HEK293 (cell line): ENCODE data around the gene NR2C2.

Experiments
- CTCF ChIA-PET: fragments of 350-600 bp; formaldehyde crosslinking; extraction: SDS; loops from one replicate; lab custom pipeline; 2021; ENCODE audit warnings: antibody characterized with exemption; lab: Yijun Ruan, JAX
- POLR2A ChIA-PET: fragments of 300-600 bp; formaldehyde crosslinking; extraction: SDS; loops from one replicate; lab custom pipeline; 2020; ENCODE audit warnings: antibody characterized with exemption, inconsistent platforms; lab: Yijun Ruan, JAX
- H3K27ac ChIP-seq: fragments of 200-500 bp; sonication (Bioruptor generic); 2 replicates; pipeline ENCODE4 v1.5.1; 2014; ENCODE audit warnings: low read depth, low read length, control low read depth, inconsistent platforms; ENCODE audit errors: extremely low read depth
- H3K36me3 ChIP-seq, 2 experiments: fragments of 200-500 bp in 1 of 2; sonication (Bioruptor generic) in 1 of 2; 1 replicate in 1 of 2; 2 replicates in 1 of 2; pipeline ENCODE4 v1.5.1; 2014 to 2017; ENCODE audit warnings: inconsistent platforms in 2 of 2, low read length in 2 of 2; ENCODE audit not compliant: control insufficient read depth in 2 of 2, insufficient read depth in 1 of 2
- H3K4me1 ChIP-seq: fragments of 200-500 bp; sonication (Bioruptor generic); 2 replicates; pipeline ENCODE4 v1.5.1; 2014; ENCODE audit warnings: mild to moderate bottlenecking, low read length, inconsistent platforms; ENCODE audit not compliant: control insufficient read depth, insufficient read depth
- H3K4me3 ChIP-seq: 2 replicates; pipeline ENCODE4 v1.5.1; 2011; ENCODE audit warnings: low read depth, mild to moderate bottlenecking, control low read depth, low read length, moderate library complexity
- H3K9me3 ChIP-seq: fragments of 200-500 bp; sonication (Bioruptor generic); 2 replicates; pipeline ENCODE4 v1.5.1; 2014; ENCODE audit warnings: low read depth, low read length, inconsistent platforms; ENCODE audit not compliant: control insufficient read depth, insufficient read depth
- ATF2 ChIP-seq: fragments of 450-650 bp; formaldehyde crosslinking; IDR thresholded peaks from 2 replicates; pipeline ENCODE4 v1.5.1; 2016; ENCODE audit warnings: missing biosample characterization, missing genetic modification characterization, low read depth
- ELK4 ChIP-seq: IDR thresholded peaks from 2 replicates; pipeline ENCODE4 v1.6.1; 2011; ENCODE audit warnings: mild to moderate bottlenecking, low read depth, low read length, borderline replicate concordance
- HOXC10 ChIP-seq: sonication (generic); formaldehyde crosslinking; IDR thresholded peaks from 2 replicates; pipeline ENCODE4 v1.8.1; 2023; ENCODE audit warnings: mild to moderate bottlenecking, missing genetic modification reagents
- KLF9 ChIP-seq: fragments of 450-650 bp; formaldehyde crosslinking; IDR thresholded peaks from 2 replicates; pipeline ENCODE4 v1.5.1; 2016; ENCODE audit warnings: missing biosample characterization, missing genetic modification characterization, low read depth
- PBX3 ChIP-seq: sonication (generic); formaldehyde crosslinking; IDR thresholded peaks from 2 replicates; pipeline ENCODE4 v1.8.1; 2022; ENCODE audit warnings: mild to moderate bottlenecking, moderate library complexity, missing genetic modification reagents
- PRDM1 ChIP-seq: fragments of 450-650 bp; formaldehyde crosslinking; IDR thresholded peaks from 2 replicates; pipeline ENCODE4; 2016; ENCODE audit warnings: missing biosample characterization, missing genetic modification characterization
- PRDM10 ChIP-seq: fragments of 450-650 bp; formaldehyde crosslinking; IDR thresholded peaks from 2 replicates; pipeline ENCODE4 v1.5.1; 2016; ENCODE audit warnings: missing biosample characterization, missing genetic modification characterization
- ZBTB49 ChIP-seq: fragments of 450-650 bp; formaldehyde crosslinking; IDR thresholded peaks from 2 replicates; pipeline ENCODE4 v1.5.1; 2016; ENCODE audit warnings: missing biosample characterization, missing genetic modification characterization, low read depth
- ZNF155 ChIP-seq: fragments of 450-650 bp; formaldehyde crosslinking; IDR thresholded peaks from 2 replicates; pipeline ENCODE4 v1.5.1; 2016; ENCODE audit warnings: missing biosample characterization, missing genetic modification characterization
- ZNF2 ChIP-seq: fragments of 450-650 bp; formaldehyde crosslinking; IDR thresholded peaks from 2 replicates; pipeline ENCODE4 v1.5.1; 2016; ENCODE audit warnings: missing biosample characterization, missing genetic modification characterization
- ZNF280C ChIP-seq: fragments of 450-650 bp; formaldehyde crosslinking; IDR thresholded peaks from 2 replicates; pipeline ENCODE4 v1.5.1; 2016; ENCODE audit warnings: missing biosample characterization, missing genetic modification characterization
- ZNF416 ChIP-seq: fragments of 450-650 bp; formaldehyde crosslinking; IDR thresholded peaks from 2 replicates; pipeline ENCODE4 v1.5.1; 2016; ENCODE audit warnings: missing biosample characterization, missing genetic modification characterization
- ZNF433 ChIP-seq: fragments of 450-650 bp; formaldehyde crosslinking; IDR thresholded peaks from 2 replicates; pipeline ENCODE4 v1.5.1; 2016; ENCODE audit warnings: missing biosample characterization, missing genetic modification characterization, low read depth
- ZNF48 ChIP-seq: fragments of 450-650 bp; formaldehyde crosslinking; IDR thresholded peaks from 2 replicates; pipeline ENCODE4 v1.5.1; 2016; ENCODE audit warnings: missing biosample characterization, missing genetic modification characterization
- ZNF513 ChIP-seq: fragments of 450-650 bp; IDR thresholded peaks from 2 replicates; pipeline ENCODE4 v1.5.1; 2018; ENCODE audit warnings: missing biosample characterization, missing genetic modification characterization
- ZNF560 ChIP-seq: fragments of 450-650 bp; formaldehyde crosslinking; IDR thresholded peaks from 2 replicates; pipeline ENCODE4 v1.5.1; 2017; ENCODE audit warnings: missing biosample characterization, missing genetic modification characterization, borderline replicate concordance
- ZNF707 ChIP-seq: fragments of 450-650 bp; formaldehyde crosslinking; IDR thresholded peaks from 2 replicates; pipeline ENCODE4 v1.5.1; 2016; ENCODE audit warnings: missing biosample characterization, missing genetic modification characterization
- ZNF792 ChIP-seq: fragments of 450-650 bp; formaldehyde crosslinking; IDR thresholded peaks from 2 replicates; pipeline ENCODE4 v1.5.1; 2016; ENCODE audit warnings: missing biosample characterization, missing genetic modification characterization
- ZNF843 ChIP-seq: fragments of 450-650 bp; formaldehyde crosslinking; IDR thresholded peaks from 2 replicates; pipeline ENCODE4 v1.5.1; 2016; ENCODE audit warnings: missing biosample characterization, missing genetic modification characterization
- ZSCAN18 ChIP-seq: fragments of 450-650 bp; formaldehyde crosslinking; IDR thresholded peaks from 2 replicates; pipeline ENCODE4 v1.5.1; 2016; ENCODE audit warnings: missing biosample characterization, missing genetic modification characterization

Gene NR2C2

GRCh38 chr3:14923476-14923875 lies 23.9 kb upstream of the NR2C2 start:
- Histone ChIP-seq H3K9me3 (no peaks in the 10 kb centered on the region), H3K4me3 (no peak overlapping the region), H3K36me3 (no peaks in the 10 kb centered on the region), H3K4me1 (no peaks in the 10 kb centered on the region), H3K27ac (no peak overlapping the region)
- ChIA-PET CTCF (interaction anchor here (0.6 to 5.5 kb wide), 12 partner anchors 9 to 292 kb away, joined by 3 to 91 read pairs (median 3); no protein-coding TSS in a partner anchor), POLR2A (no interaction called here)
- TF ChIP-seq ZNF560 (tag by site-specific recombination) (no peak), ZNF2 (tag by site-specific recombination) (no peak), ZNF48 (tag by site-specific recombination) (no peak), HOXC10 (no peak), ZNF416 (no peak), ZNF843 (tag by site-specific recombination) (no peak), ATF2 (tag by site-specific recombination) (no peak), ZSCAN18 (tag by site-specific recombination) (no peak), ZNF513 (tag by site-specific recombination) (no peak), ZNF280C (tag by site-specific recombination) (no peak), ZNF707 (tag by site-specific recombination) (no peak), ZNF433 (tag by site-specific recombination) (no peak), PBX3 (no peak), ELK4 (no peak), ZBTB49 (tag by site-specific recombination) (no peak), ZNF792 (tag by site-specific recombination) (no peak), PRDM10 (no peak), KLF9 (tag by site-specific recombination) (no peak), ZNF155 (no peak), PRDM1 (tag by site-specific recombination) (no peak)
